IMR-90 (cell line): ENCODE results near the gene SLC39A6.

Experiments
- BHLHE40 ChIP-seq: fragments of 150-350 bp; IDR thresholded peaks from 2 replicates; pipeline ENCODE4 v1.6.1; 2016; ENCODE audit warnings: mild to moderate bottlenecking, low read depth, low read length
- CTCF ChIP-seq: conservative IDR thresholded peaks from 2 replicates; pipeline ENCODE4 v1.5.1; 2012; ENCODE audit warnings: mild to moderate bottlenecking, low read depth, low read length, improper control_type of control experiment
- FOS ChIP-seq: fragments of 150-350 bp; IDR thresholded peaks from 2 replicates; pipeline ENCODE4 v1.6.1; 2016; ENCODE audit warnings: low read depth, low read length
- MAZ ChIP-seq: IDR thresholded peaks from 2 replicates; pipeline ENCODE4 v1.6.1; 2012; ENCODE audit warnings: low read depth, mild to moderate bottlenecking, low read length, improper control_type of control experiment, moderate library complexity, borderline replicate concordance
- MXI1 ChIP-seq: IDR thresholded peaks from 2 replicates; pipeline ENCODE4 v1.6.1; 2012; ENCODE audit warnings: low read depth, mild to moderate bottlenecking, low read length, moderate library complexity, borderline replicate concordance
- POLR2A ChIP-seq: IDR thresholded peaks from 2 replicates; pipeline ENCODE4 v1.6.1; 2012; ENCODE audit warnings: mild to moderate bottlenecking, low read depth, low read length
- RAD21 ChIP-seq: IDR thresholded peaks from 2 replicates; pipeline ENCODE4 v1.6.1; 2012; ENCODE audit warnings: low read length, improper control_type of control experiment
- RCOR1 ChIP-seq: IDR thresholded peaks from 2 replicates; pipeline ENCODE4 v1.6.1; 2012; ENCODE audit warnings: mild to moderate bottlenecking, low read length, improper control_type of control experiment; ENCODE audit not compliant: insufficient replicate concordance
- RFX5 ChIP-seq: IDR thresholded peaks from 2 replicates; pipeline ENCODE4 v1.8.0; 2012; ENCODE audit warnings: low read depth, mild to moderate bottlenecking, low read length, moderate library complexity
- SMC3 ChIP-seq: fragments of 150-350 bp; IDR thresholded peaks from 2 replicates; pipeline ENCODE4 v1.6.1; 2016; ENCODE audit warnings: low read depth, mild to moderate bottlenecking, antibody characterized with exemption, low read length, moderate library complexity
- USF2 ChIP-seq: fragments of 150-350 bp; IDR thresholded peaks from 2 replicates; pipeline ENCODE4 v1.6.1; 2017; ENCODE audit warnings: mild to moderate bottlenecking, antibody characterized with exemption, low read length, low read depth

- TF ChIP-seq CTCF = no peak
- no peak for TF ChIP-seq RCOR1
- no peak for TF ChIP-seq POLR2A
- TF ChIP-seq MAZ = no peak
- no peak for TF ChIP-seq BHLHE40
- no peak for TF ChIP-seq SMC3
- no peak for TF ChIP-seq RAD21
- TF ChIP-seq FOS = no peak
- no peak for TF ChIP-seq USF2
- TF ChIP-seq MXI1 = no peak
- TF ChIP-seq RFX5 = no peak
These were observed 28.3 kb upstream of the SLC39A6 start for GRCh38 chr18:36157441-36157840.
